Stimulated activated CD8-positive, alpha-beta memory T cell treated with anti-CD3 and anti-CD28 coated beads, Interleukin-7, amount 100 ng/mL, for 1 hour (primary cell): ENCODE data around the gene LRAT.

Experiments
- DNase-seq, 2 donors: peaks; one replicate each; pipeline ENCODE4 v3.0.0-alpha.2; 2020; ENCODE audit warnings: low read depth in 2 of 2

LRAT gene

DNA sequence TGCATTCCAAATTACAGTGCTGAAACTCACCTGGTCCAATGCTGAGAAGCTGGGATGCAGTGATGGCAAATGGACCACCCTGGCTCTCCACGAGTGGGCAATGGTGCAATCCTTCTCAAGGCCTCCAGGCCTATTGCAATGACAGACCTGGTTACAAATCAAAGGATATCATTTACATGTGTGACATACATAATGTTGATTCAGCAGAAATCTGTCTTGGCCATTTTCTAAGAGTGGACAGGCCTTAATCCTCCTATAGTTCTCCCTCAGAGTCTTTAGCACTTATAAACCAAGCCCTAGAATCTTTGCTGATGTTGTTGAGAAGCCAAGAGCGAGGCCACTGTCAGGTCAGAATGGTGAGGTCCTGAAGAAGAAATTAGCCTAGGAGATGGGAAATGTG is 17.1 kb downstream of the LRAT start:
- DNase-seq = no peak

- DNase-seq = no peak
Measured at GRCh38 chr4:154778264-154778663, 34.5 kb downstream of the LRAT start.

DNA sequence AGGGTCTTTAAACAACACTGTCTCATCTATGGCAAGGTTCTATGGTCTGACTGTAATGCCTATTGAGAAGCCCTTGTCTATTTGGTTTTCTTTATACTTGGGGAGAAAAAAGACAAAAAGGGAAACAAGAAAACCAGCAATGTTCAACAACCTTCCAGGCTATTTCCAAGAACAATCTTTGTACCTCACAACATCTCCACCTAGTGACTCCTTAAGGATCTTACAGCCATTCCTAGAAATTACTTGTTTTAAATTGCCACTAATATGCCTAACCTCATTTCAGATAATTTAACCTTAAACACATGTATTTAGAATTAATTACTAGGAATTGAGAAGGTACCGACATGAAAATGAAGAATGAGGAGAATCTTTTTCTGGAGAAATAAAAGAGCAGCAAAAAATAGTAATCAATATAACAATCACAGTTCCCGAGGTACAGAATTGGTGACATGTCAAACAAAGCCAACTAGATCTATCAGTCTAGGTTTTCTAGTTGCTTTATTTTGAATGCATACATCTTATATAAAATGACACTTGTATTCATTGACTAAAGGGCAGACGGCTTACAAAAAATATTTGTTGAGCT is 35.7 kb downstream of the LRAT start:
- DNase-seq = no peak

- DNase-seq = no peak
Measured at GRCh38 chr4:154781126-154781982, 37.6 kb downstream of the LRAT start, which contains the start of gene RBM46. RBM46 (plus strand) TSS chr4:154781272; CDS start chr4:154796753, 15,481 bp downstream.

DNA sequence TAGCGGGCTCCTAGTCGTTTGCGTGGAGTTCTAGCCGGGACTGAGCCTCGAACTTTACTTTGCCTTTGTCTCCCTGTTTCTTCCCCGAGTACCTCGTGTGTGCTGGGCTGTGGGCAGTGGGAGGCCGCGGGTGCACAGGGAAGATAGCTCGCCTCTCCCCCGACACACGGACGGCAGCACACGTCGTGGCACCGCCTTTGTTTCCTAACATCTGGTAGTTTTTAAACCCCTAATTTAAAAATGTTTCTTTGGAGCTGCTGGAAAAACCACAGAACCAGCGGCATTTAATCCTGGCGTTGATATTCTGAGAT is 38.1 kb downstream of the LRAT start:
- DNase-seq = no peak
